Measurements from ENCODE around the gene TOX2. TPM values are rescaled to one million over a fixed set of nuclear protein-coding genes. Genes with fewer than 3 reads are reported as not detected.

Gene TOX2
- total and polyA plus RNA-seq, 7 donors = 0.06 to 0.53 (median 0.38) TPM

- WGBS, 3 donors = 81 to 89% (median 84%) methylated on average over 10 of the region's 10 CpGs
- DNase-seq (no peak), ATAC-seq (no peak)
- H3K4me3 ChIP-seq = no peak overlapping the region
- peaks cover 0 to 15% (median 2%) of the 10 kb centered on the region in 3 donors for H3K27me3 ChIP-seq (ENCODE audit: insufficient read depth in 3 of 3, low read length in 2 of 3)
- no peaks in the 10 kb centered on the region for H3K36me3 ChIP-seq (ENCODE audit: insufficient read depth in 1 of 2, low read depth in 1 of 2)
- intact Hi-C loops (cut with DNase I) = no loop called here
- TF ChIP-seq CTCF (IDR thresholded peaks at IDR 0.05) = no peak
- no peak overlapping the region for H3K27ac ChIP-seq
- no peaks in the 10 kb centered on the region for H3K4me1 ChIP-seq
- no peaks in the 10 kb centered on the region for H3K9me3 ChIP-seq
Observed at GRCh38 chr20:43971267-43971666, 56.6 kb downstream of the TOX2 start.

- no peaks in the 10 kb centered on the region for H3K4me1 ChIP-seq
- intact Hi-C loops (cut with DNase I) = no loop called here
- no peak overlapping the region for H3K4me3 ChIP-seq
- ATAC-seq (no peak), DNase-seq (no peak)
- no peak overlapping the region for H3K27ac ChIP-seq
- H3K9me3 ChIP-seq = no peaks in the 10 kb centered on the region
- peaks cover 0 to 15% (median 2%) of the 10 kb centered on the region in 3 donors for H3K27me3 ChIP-seq (ENCODE audit: insufficient read depth in 3 of 3, low read length in 2 of 3)
- TF ChIP-seq CTCF (IDR thresholded peaks at IDR 0.05) = no peak
- WGBS, 3 donors = 74 to 79% (median 75%) methylated on average over 2 of the region's 2 CpGs
- H3K36me3 ChIP-seq (ENCODE audit: insufficient read depth in 1 of 2, low read depth in 1 of 2) = no peaks in the 10 kb centered on the region
Observed at GRCh38 chr20:43972051-43972450, 57.4 kb downstream of the TOX2 start.

- intact Hi-C loops (cut with DNase I) = no loop called here
Observed at GRCh38 chr20:43972692-43973091, 58.0 kb downstream of the TOX2 start.

GRCh38 chr20:43973231-43973630 is 58.6 kb downstream of the TOX2 start:
- no peak for ATAC-seq
- Histone ChIP-seq H3K36me3 (ENCODE audit: insufficient read depth in 1 of 2, low read depth in 1 of 2) (no peaks in the 10 kb centered on the region), H3K27ac (no peak overlapping the region), H3K9me3 (no peaks in the 10 kb centered on the region), H3K4me3 (no peak overlapping the region), H3K27me3 (ENCODE audit: insufficient read depth in 3 of 3, low read length in 2 of 3) (peaks cover 0 to 20% (median 2%) of the 10 kb centered on the region in 3 donors), H3K4me1 (no peaks in the 10 kb centered on the region)
- no peak for TF ChIP-seq CTCF (IDR thresholded peaks at IDR 0.05)
- intact Hi-C loops (cut with DNase I) = no loop called here
- 77 to 87% (median 85%) methylated on average over 6 of the region's 6 CpGs for WGBS, 3 donors
- DNase-seq = no peak

More at GRCh38 chr20:43972692-43973091, 58.0 kb downstream of the TOX2 start:
- no peak for DNase-seq
- no peak overlapping the region for H3K27ac ChIP-seq
- no peaks in the 10 kb centered on the region for H3K36me3 ChIP-seq (ENCODE audit: insufficient read depth in 1 of 2, low read depth in 1 of 2)
- H3K27me3 ChIP-seq (ENCODE audit: insufficient read depth in 3 of 3, low read length in 2 of 3) = peaks cover 0 to 19% (median 2%) of the 10 kb centered on the region in 3 donors
- no peak overlapping the region for H3K4me3 ChIP-seq
- WGBS, 3 donors = 86 to 97% (median 92%) methylated on average over 2 of the region's 2 CpGs
- TF ChIP-seq CTCF (IDR thresholded peaks at IDR 0.05) = no peak
- H3K4me1 ChIP-seq = no peaks in the 10 kb centered on the region
- H3K9me3 ChIP-seq = no peaks in the 10 kb centered on the region
- no peak for ATAC-seq

Data from psoas muscle (tissue), 8 donors.